ENCODE data around the gene FADS6. TPM values are rescaled to one million over a fixed set of nuclear protein-coding genes. Genes with fewer than 3 reads are reported as not detected.
A peak's percentile ranks its signal among the peaks of the same experiment; 100 is the strongest.

The FADS6 gene
- total and polyA plus RNA-seq, 2 experiments from 2014 or later, result 0.42 to 0.73 TPM

DNA sequence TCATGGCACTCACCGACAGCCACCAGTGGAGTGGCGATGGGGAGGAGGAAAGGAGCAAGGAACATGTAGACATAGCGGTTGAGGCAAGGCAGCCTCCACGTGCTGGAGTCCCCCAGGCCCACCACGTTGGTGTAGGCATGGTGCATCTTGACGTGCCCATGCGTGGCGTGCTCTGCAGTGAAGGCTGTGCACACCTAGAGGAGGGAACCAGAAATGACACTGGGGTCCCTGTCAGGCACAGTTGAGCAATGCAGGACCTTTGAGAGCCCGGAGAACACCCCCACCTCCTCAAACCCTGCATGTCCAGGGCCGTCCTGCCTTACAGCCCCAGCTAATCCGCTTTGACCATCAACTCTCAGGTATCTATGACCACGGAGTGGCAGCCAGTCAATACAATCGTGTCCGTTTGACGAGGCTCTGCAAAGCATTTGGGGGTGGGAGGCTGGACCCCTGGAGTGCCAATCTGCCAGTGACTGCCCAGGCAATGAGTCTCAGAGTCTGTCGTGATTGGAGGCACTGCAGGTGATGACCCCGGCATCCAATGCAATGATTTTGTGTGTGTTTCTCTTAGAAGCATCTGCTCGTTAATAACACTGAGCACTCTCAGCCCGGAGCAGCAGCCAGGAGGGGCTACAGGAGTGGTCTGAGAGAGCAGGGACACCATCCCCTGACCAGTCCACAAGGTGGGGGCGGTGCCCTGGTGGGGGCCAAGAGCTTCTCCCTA is 10.8 kb downstream of the FADS6 start:
- Histone ChIP-seq H3K4me1 (ENCODE audit: insufficient read depth) (peaks cover 6% of the 10 kb centered on the region; the same call in 1 of the 2 replicates), H3K79me2 (replicated peaks; ENCODE audit: insufficient read depth) (no peaks in the 10 kb centered on the region), H2AFZ (peak overlapping the region; percentile 9; the same call in 1 of the 2 replicates), H4K20me1 (replicated peaks; ENCODE audit: insufficient read depth) (no peaks in the 10 kb centered on the region), H3F3A (replicated peaks; ENCODE audit: low read depth) (no peaks in the 10 kb centered on the region), H3K4me3 (no peak overlapping the region), H3K9me2 (ENCODE audit: insufficient read depth) (no peaks in the 10 kb centered on the region), H3K27ac (ENCODE audit: low read depth) (no peak overlapping the region), H3K27me3 (ENCODE audit: insufficient read depth) (no peaks in the 10 kb centered on the region), H3K36me3 (ENCODE audit: insufficient read depth) (no peaks in the 10 kb centered on the region), H3K4me2 (peak overlapping the region; percentile 64; the same call in 1 of the 2 replicates)
- Mint-ChIP-seq H3K27me3 (ENCODE audit: insufficient read depth, low read depth, poor library complexity) (peaks cover 14% of the 10 kb centered on the region), H3K27ac (no peak overlapping the region), H3K36me3 (ENCODE audit: low read depth) (no peaks in the 10 kb centered on the region), H3K9me3 (no peaks in the 10 kb centered on the region), H3K4me3 (no peak overlapping the region), H3K4me1 (peaks cover 10% of the 10 kb centered on the region)
- DNase-seq (ENCODE audit: low spot score), result no peak
- ATAC-seq, result no peak
- TF ChIP-seq, protein P1, sequence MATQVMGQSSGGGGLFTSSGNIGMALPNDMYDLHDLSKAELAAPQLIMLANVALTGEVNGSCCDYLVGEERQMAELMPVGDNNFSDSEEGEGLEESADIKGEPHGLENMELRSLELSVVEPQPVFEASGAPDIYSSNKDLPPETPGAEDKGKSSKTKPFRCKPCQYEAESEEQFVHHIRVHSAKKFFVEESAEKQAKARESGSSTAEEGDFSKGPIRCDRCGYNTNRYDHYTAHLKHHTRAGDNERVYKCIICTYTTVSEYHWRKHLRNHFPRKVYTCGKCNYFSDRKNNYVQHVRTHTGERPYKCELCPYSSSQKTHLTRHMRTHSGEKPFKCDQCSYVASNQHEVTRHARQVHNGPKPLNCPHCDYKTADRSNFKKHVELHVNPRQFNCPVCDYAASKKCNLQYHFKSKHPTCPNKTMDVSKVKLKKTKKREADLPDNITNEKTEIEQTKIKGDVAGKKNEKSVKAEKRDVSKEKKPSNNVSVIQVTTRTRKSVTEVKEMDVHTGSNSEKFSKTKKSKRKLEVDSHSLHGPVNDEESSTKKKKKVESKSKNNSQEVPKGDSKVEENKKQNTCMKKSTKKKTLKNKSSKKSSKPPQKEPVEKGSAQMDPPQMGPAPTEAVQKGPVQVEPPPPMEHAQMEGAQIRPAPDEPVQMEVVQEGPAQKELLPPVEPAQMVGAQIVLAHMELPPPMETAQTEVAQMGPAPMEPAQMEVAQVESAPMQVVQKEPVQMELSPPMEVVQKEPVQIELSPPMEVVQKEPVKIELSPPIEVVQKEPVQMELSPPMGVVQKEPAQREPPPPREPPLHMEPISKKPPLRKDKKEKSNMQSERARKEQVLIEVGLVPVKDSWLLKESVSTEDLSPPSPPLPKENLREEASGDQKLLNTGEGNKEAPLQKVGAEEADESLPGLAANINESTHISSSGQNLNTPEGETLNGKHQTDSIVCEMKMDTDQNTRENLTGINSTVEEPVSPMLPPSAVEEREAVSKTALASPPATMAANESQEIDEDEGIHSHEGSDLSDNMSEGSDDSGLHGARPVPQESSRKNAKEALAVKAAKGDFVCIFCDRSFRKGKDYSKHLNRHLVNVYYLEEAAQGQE (IDR thresholded peaks at IDR 0.05; ENCODE audit: unreplicated experiment), result no peak
- TF ChIP-seq ZNF114 (CRISPR knock-in tag; IDR thresholded peaks at IDR 0.05) (no peak), NANOG (IDR thresholded peaks at IDR 0.05; ENCODE audit: borderline replicate concordance) (no peak), EZH2phosphoT487 (IDR thresholded peaks at IDR 0.05; ENCODE audit: unreplicated experiment) (no peak), STAT1 (IDR thresholded peaks at IDR 0.05; ENCODE audit: unreplicated experiment) (no peak), CTCF (conservative IDR thresholded peaks at IDR 0.05; ENCODE audit: low read depth in 2 of 2) (no peak), JUNB (IDR thresholded peaks at IDR 0.05; ENCODE audit: unreplicated experiment) (no peak), ZNF331 (CRISPR knock-in tag; IDR thresholded peaks at IDR 0.05; ENCODE audit: low read depth) (no peak)
- TF ChIP-seq, protein P2, sequence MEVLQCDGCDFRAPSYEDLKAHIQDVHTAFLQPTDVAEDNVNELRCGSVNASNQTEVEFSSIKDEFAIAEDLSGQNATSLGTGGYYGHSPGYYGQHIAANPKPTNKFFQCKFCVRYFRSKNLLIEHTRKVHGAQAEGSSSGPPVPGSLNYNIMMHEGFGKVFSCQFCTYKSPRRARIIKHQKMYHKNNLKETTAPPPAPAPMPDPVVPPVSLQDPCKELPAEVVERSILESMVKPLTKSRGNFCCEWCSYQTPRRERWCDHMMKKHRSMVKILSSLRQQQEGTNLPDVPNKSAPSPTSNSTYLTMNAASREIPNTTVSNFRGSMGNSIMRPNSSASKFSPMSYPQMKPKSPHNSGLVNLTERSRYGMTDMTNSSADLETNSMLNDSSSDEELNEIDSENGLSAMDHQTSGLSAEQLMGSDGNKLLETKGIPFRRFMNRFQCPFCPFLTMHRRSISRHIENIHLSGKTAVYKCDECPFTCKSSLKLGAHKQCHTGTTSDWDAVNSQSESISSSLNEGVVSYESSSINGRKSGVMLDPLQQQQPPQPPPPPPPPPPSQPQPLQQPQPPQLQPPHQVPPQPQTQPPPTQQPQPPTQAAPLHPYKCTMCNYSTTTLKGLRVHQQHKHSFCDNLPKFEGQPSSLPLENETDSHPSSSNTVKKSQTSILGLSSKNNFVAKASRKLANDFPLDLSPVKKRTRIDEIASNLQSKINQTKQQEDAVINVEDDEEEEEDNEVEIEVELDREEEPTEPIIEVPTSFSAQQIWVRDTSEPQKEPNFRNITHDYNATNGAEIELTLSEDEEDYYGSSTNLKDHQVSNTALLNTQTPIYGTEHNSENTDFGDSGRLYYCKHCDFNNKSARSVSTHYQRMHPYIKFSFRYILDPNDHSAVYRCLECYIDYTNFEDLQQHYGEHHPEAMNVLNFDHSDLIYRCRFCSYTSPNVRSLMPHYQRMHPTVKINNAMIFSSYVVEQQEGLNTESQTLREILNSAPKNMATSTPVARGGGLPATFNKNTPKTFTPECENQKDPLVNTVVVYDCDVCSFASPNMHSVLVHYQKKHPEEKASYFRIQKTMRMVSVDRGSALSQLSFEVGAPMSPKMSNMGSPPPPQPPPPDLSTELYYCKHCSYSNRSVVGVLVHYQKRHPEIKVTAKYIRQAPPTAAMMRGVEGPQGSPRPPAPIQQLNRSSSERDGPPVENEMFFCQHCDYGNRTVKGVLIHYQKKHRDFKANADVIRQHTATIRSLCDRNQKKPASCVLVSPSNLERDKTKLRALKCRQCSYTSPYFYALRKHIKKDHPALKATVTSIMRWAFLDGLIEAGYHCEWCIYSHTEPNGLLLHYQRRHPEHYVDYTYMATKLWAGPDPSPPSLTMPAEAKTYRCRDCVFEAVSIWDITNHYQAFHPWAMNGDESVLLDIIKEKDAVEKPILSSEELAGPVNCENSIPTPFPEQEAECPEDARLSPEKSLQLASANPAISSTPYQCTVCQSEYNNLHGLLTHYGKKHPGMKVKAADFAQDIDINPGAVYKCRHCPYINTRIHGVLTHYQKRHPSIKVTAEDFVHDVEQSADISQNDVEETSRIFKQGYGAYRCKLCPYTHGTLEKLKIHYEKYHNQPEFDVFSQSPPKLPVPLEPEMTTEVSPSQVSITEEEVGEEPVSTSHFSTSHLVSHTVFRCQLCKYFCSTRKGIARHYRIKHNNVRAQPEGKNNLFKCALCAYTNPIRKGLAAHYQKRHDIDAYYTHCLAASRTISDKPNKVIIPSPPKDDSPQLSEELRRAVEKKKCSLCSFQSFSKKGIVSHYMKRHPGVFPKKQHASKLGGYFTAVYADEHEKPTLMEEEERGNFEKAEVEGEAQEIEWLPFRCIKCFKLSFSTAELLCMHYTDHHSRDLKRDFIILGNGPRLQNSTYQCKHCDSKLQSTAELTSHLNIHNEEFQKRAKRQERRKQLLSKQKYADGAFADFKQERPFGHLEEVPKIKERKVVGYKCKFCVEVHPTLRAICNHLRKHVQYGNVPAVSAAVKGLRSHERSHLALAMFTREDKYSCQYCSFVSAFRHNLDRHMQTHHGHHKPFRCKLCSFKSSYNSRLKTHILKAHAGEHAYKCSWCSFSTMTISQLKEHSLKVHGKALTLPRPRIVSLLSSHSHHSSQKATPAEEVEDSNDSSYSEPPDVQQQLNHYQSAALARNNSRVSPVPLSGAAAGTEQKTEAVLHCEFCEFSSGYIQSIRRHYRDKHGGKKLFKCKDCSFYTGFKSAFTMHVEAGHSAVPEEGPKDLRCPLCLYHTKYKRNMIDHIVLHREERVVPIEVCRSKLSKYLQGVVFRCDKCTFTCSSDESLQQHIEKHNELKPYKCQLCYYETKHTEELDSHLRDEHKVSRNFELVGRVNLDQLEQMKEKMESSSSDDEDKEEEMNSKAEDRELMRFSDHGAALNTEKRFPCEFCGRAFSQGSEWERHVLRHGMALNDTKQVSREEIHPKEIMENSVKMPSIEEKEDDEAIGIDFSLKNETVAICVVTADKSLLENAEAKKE (CRISPR knock-in tag; IDR thresholded peaks at IDR 0.05), result no peak

All from GM23338 (cell line).